Measurements from ENCODE around the gene DHX29.
A peak's percentile ranks its signal among the peaks of the same experiment; 100 is the strongest.

DHX29 gene

GRCh38 chr5:55234121-55234700 lies 73.3 kb downstream of the DHX29 start:
- peak overlapping the region; percentile 49 to 80 for H3K4me3 ChIP-seq (ENCODE audit: low read length in 2 of 2)
- no peak overlapping the region for H3K4ac ChIP-seq (ENCODE audit: low read length)
- no peaks in the 10 kb centered on the region for H3K9me3 ChIP-seq (replicated peaks in 1 of 2; ENCODE audit: control insufficient read depth in 2 of 2, insufficient read depth in 1 of 2, low read depth in 1 of 2, low read length in 2 of 2)
- H3K27ac ChIP-seq (replicated peaks; ENCODE audit: low read length), result no peak overlapping the region
- no peak overlapping the region for H2AK5ac ChIP-seq (ENCODE audit: low read depth, low read length)
- H3K9ac ChIP-seq (ENCODE audit: low read depth, low read length, poor library complexity), result no peak overlapping the region
- DNase-seq (ENCODE audit: low spot score), result no peak
- no peak overlapping the region for H4K8ac ChIP-seq (ENCODE audit: low read depth, low read length)
- H3K79me1 ChIP-seq (ENCODE audit: low read depth, low read length), result no peaks in the 10 kb centered on the region
- WGBS, 2 donors (ENCODE audit: extremely low coverage in 2 of 2, insufficient read length in 2 of 2, insufficient replicate concordance in 1 of 2), result no CpG with 5 or more reads among the region's 31 CpGs
- H3K18ac ChIP-seq (ENCODE audit: low read length), result peak overlapping the region; percentile 2
- no peaks in the 10 kb centered on the region for H3K36me3 ChIP-seq (replicated peaks in 1 of 2; ENCODE audit: control insufficient read depth in 2 of 2, insufficient read depth in 2 of 2, low read length in 2 of 2)
- H2BK5ac ChIP-seq (ENCODE audit: low read length), result no peak overlapping the region
- H3K27me3 ChIP-seq (ENCODE audit: control insufficient read depth in 3 of 3, insufficient read depth in 3 of 3, low read depth in 1 of 3, low read length in 3 of 3), result peaks cover 25 to 75% (median 56%) of the 10 kb centered on the region in 3 experiments
- H3K23ac ChIP-seq (ENCODE audit: low read depth, low read length, poor library complexity), result no peak overlapping the region
- H2AFZ ChIP-seq (ENCODE audit: low read length), result peak overlapping the region; percentile 99
- H3K14ac ChIP-seq (ENCODE audit: low read length), result no peak overlapping the region
- no peak overlapping the region for H2BK120ac ChIP-seq (ENCODE audit: low read depth, low read length)
- peaks cover 7 to 16% of the 10 kb centered on the region in 2 donors for H3K4me1 ChIP-seq (ENCODE audit: control insufficient read depth in 2 of 2, insufficient read depth in 1 of 2, low read depth in 1 of 2, low read length in 2 of 2)
- no peak overlapping the region for H2BK15ac ChIP-seq (ENCODE audit: low read length)
- H2BK12ac ChIP-seq (ENCODE audit: low read length), result no peak overlapping the region
- H3K4me2 ChIP-seq (ENCODE audit: insufficient read depth, low read length, poor library complexity, severe bottlenecking), result peak overlapping the region; percentile 97
- H4K91ac ChIP-seq (ENCODE audit: low read depth, low read length, poor library complexity), result no peak overlapping the region

- H2AK5ac ChIP-seq (ENCODE audit: low read depth, low read length), result no peak within 1 kb of the TSS
- peaks cover 33 to 80% (median 65%) of the 10 kb centered on the region in 3 experiments for H3K27me3 ChIP-seq (ENCODE audit: control insufficient read depth in 3 of 3, insufficient read depth in 3 of 3, low read depth in 1 of 3, low read length in 3 of 3)
- H3K9me3 ChIP-seq (replicated peaks in 1 of 2; ENCODE audit: control insufficient read depth in 2 of 2, insufficient read depth in 1 of 2, low read depth in 1 of 2, low read length in 2 of 2), result no peaks in the 10 kb centered on the region
- no peak within 1 kb of the TSS for H2BK5ac ChIP-seq (ENCODE audit: low read length)
- H3K36me3 ChIP-seq (replicated peaks in 1 of 2; ENCODE audit: control insufficient read depth in 2 of 2, insufficient read depth in 2 of 2, low read length in 2 of 2), result no peaks in the 10 kb centered on the region
- peak within 1 kb of the TSS; percentile 84 for H3K18ac ChIP-seq (ENCODE audit: low read length)
- peak within 1 kb of the TSS; percentile 59 for H3K23ac ChIP-seq (ENCODE audit: low read depth, low read length, poor library complexity)
- WGBS, 2 donors (ENCODE audit: extremely low coverage in 2 of 2, insufficient read length in 2 of 2, insufficient replicate concordance in 1 of 2), result no CpG with 5 or more reads among the region's 106 CpGs
- H2BK12ac ChIP-seq (ENCODE audit: low read length), result no peak within 1 kb of the TSS
- H2BK120ac ChIP-seq (ENCODE audit: low read depth, low read length), result peak within 1 kb of the TSS; percentile 41
- H4K91ac ChIP-seq (ENCODE audit: low read depth, low read length, poor library complexity), result no peak within 1 kb of the TSS
- DNase-seq (ENCODE audit: low spot score), result peak; percentile 85
- no peak within 1 kb of the TSS for H3K27ac ChIP-seq (replicated peaks; ENCODE audit: low read length)
- no peak within 1 kb of the TSS for H4K8ac ChIP-seq (ENCODE audit: low read depth, low read length)
- peak within 1 kb of the TSS; percentile 99 for H2AFZ ChIP-seq (ENCODE audit: low read length)
- H3K4me2 ChIP-seq (ENCODE audit: insufficient read depth, low read length, poor library complexity, severe bottlenecking), result peak within 1 kb of the TSS; percentile 97
- H2BK15ac ChIP-seq (ENCODE audit: low read length), result peak within 1 kb of the TSS; percentile 52
- H3K4me3 ChIP-seq (ENCODE audit: low read length in 2 of 2), result peak within 1 kb of the TSS; percentile 49 to 80
- H3K4me1 ChIP-seq (ENCODE audit: control insufficient read depth in 2 of 2, insufficient read depth in 1 of 2, low read depth in 1 of 2, low read length in 2 of 2), result peaks cover 7 to 16% of the 10 kb centered on the region in 2 donors
- no peaks in the 10 kb centered on the region for H3K79me1 ChIP-seq (ENCODE audit: low read depth, low read length)
- peak within 1 kb of the TSS; percentile 60 for H3K9ac ChIP-seq (ENCODE audit: low read depth, low read length, poor library complexity)
- H3K14ac ChIP-seq (ENCODE audit: low read length), result peak within 1 kb of the TSS; percentile 23
- no peak within 1 kb of the TSS for H3K4ac ChIP-seq (ENCODE audit: low read length)
Measured at GRCh38 chr5:55232985-55233928, 74.2 kb downstream of the DHX29 start, which contains the start of gene CCNO. Gene CCNO (minus strand): TSS chr5:55233608. CDS start chr5:55233523, 85 bp downstream.

- DNase-seq (ENCODE audit: low spot score), result peak; percentile 38
Measured at GRCh38 chr5:55232271-55232984, 75.1 kb downstream of the DHX29 start.

More at GRCh38 chr5:55232271-55232984, 75.1 kb downstream of the DHX29 start:
- Histone ChIP-seq H2AFZ (ENCODE audit: low read length) (peak overlapping the region; percentile 99), H2BK5ac (ENCODE audit: low read length) (no peak overlapping the region), H3K18ac (ENCODE audit: low read length) (peak overlapping the region; percentile 84), H2BK120ac (ENCODE audit: low read depth, low read length) (peak overlapping the region; percentile 41), H3K4me1 (ENCODE audit: control insufficient read depth in 2 of 2, insufficient read depth in 1 of 2, low read depth in 1 of 2, low read length in 2 of 2) (peaks cover 11 to 16% of the 10 kb centered on the region in 2 donors), H3K27me3 (ENCODE audit: control insufficient read depth in 3 of 3, insufficient read depth in 3 of 3, low read depth in 1 of 3, low read length in 3 of 3) (peaks cover 39 to 84% (median 73%) of the 10 kb centered on the region in 3 experiments), H3K4me2 (ENCODE audit: insufficient read depth, low read length, poor library complexity, severe bottlenecking) (peak overlapping the region; percentile 97), H3K23ac (ENCODE audit: low read depth, low read length, poor library complexity) (peak overlapping the region; percentile 59), H2BK15ac (ENCODE audit: low read length) (no peak overlapping the region), H3K9me3 (replicated peaks in 1 of 2; ENCODE audit: control insufficient read depth in 2 of 2, insufficient read depth in 1 of 2, low read depth in 1 of 2, low read length in 2 of 2) (no peaks in the 10 kb centered on the region), H3K79me1 (ENCODE audit: low read depth, low read length) (no peaks in the 10 kb centered on the region), H3K27ac (replicated peaks; ENCODE audit: low read length) (no peak overlapping the region), H2AK5ac (ENCODE audit: low read depth, low read length) (no peak overlapping the region), H2BK12ac (ENCODE audit: low read length) (no peak overlapping the region), H3K36me3 (replicated peaks in 1 of 2; ENCODE audit: control insufficient read depth in 2 of 2, insufficient read depth in 2 of 2, low read length in 2 of 2) (no peaks in the 10 kb centered on the region), H3K4me3 (ENCODE audit: low read length in 2 of 2) (peak overlapping the region; percentile 49 to 80), H4K91ac (ENCODE audit: low read depth, low read length, poor library complexity) (no peak overlapping the region), H3K9ac (ENCODE audit: low read depth, low read length, poor library complexity) (peak overlapping the region; percentile 60), H4K8ac (ENCODE audit: low read depth, low read length) (no peak overlapping the region), H3K4ac (ENCODE audit: low read length) (no peak overlapping the region), H3K14ac (ENCODE audit: low read length) (no peak overlapping the region)
- no CpG with 5 or more reads among the region's 45 CpGs for WGBS, 2 donors (ENCODE audit: extremely low coverage in 2 of 2, insufficient read length in 2 of 2, insufficient replicate concordance in 1 of 2)
